HG03045 (cell line): Measurements from ENCODE around the gene SLC7A4.
"Not testable (repeated sequence)": the region's sequence is repeated elsewhere in the genome, so short reads cannot be mapped to it uniquely, and the experiment has no call there.

ENCODE experiments used
- ATAC-seq: cut with Tn5 transposase; IDR thresholded peaks from one replicate; pipeline ENCODE4 v1.9.1; 2021; ENCODE audit warnings: mild to moderate bottlenecking, moderate library complexity; ENCODE audit not compliant: unreplicated experiment

The SLC7A4 gene

GRCh38 chr22:21064917-21065864 lies 32.8 kb upstream of the SLC7A4 start:
- no peak for ATAC-seq

GRCh38 chr22:21064425-21064824 lies 32.1 kb upstream of the SLC7A4 start:
- not testable (repeated sequence) for ATAC-seq

DNA sequence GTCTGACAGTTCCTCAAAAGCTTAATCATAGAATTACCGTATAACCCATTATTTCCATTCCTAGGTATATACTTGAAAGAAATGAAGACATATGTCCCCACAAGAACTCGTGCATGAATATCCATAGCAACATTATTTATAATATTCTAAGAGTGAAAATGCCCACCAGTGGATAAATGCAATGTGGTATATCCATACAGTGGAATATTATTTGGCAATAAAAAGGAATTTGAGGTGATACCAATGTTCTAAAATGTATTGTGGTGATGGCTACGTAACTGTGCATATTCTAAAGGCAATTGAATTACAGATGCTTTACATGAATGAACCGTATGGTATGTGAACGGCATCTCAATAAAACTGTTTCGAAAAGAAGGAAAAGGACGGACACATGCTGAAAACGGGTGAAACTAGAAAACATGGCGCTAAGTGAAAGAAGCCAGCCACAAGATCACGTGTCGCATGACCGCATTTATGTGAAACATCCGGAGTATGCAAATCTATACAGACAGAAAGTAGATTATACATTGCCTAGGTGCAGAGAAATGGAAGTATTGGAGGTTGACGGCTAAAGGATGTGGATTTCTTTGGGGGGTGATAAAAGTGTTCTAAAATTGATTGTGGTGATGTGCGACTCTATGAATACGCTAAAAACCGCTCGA lies 29.4 kb upstream of the SLC7A4 start:
- ATAC-seq, result not testable (repeated sequence)

DNA sequence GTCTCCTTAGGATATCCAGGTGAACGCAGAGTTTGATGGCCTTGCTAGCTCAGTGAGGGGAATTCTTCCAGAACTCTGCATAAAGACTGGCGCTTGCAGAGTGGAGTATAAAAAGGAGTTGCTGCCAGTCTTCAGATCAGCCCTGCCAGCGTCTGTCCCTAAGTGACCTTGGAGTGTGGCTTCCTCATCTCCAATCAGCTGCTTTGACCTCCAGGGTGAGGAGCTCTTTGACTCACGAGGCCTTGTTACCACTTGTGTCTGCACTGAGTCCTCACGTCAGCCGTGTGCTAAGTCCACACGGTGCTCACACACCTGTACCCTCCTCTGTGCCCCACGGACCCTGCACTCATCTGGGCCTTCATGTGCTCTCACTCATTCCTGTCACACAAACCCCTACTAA lies 28.0 kb upstream of the SLC7A4 start:
- not testable (repeated sequence) for ATAC-seq

GRCh38 chr22:21055880-21056319 lies 23.5 kb upstream of the SLC7A4 start:
- ATAC-seq, result no peak

DNA sequence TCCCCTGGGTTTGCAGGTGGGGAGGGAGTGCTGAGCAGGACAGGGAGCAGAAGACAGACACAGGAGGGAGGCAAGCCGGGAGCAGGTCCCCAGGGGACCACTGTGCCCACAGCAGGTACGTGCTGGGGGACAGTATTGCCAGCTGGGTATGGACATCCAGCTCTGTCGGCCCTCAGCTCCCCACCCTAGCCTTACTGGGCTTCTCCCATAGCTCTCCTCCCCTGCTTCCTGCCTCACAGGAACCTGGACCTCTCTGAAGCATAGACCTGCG lies 23.1 kb upstream of the SLC7A4 start:
- no peak for ATAC-seq

- ATAC-seq, result no peak
These were observed 22.6 kb upstream of the SLC7A4 start for GRCh38 chr22:21054714-21055563.

DNA sequence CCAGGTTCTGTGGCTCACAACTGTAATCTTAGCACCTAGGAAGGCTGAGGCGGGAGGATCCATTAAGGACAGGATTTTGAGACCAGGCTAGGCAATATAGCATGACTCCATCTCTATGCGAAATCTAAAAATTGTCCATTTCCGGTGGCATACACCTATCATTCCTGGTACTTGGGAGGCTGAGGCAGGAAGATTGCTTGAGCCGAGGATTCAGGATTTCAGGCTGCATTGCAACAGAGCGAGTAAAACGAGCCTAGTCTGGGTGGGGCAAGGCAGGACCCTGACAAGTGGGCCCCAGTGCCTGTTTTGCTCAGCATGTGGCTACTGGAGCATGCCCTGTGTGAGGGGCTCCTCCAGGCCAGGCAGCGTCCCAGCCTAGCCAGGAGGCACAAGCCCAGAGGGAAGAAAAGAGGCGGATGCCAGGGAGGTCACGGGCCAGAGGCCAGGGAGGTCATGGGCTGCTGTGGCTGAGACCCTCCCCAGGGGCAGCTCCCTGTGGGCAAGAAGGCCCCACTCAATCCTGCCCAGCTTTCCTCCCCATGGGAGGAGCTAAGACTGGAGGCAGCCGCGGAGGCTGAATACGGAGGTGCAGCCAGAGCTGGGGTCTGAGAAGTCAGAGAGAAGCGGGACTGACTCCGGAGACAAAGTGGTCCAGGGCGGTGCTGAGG lies 21.8 kb upstream of the SLC7A4 start:
- no peak for ATAC-seq

- no peak for ATAC-seq
These were observed 20.5 kb upstream of the SLC7A4 start for GRCh38 chr22:21052715-21053459.

DNA sequence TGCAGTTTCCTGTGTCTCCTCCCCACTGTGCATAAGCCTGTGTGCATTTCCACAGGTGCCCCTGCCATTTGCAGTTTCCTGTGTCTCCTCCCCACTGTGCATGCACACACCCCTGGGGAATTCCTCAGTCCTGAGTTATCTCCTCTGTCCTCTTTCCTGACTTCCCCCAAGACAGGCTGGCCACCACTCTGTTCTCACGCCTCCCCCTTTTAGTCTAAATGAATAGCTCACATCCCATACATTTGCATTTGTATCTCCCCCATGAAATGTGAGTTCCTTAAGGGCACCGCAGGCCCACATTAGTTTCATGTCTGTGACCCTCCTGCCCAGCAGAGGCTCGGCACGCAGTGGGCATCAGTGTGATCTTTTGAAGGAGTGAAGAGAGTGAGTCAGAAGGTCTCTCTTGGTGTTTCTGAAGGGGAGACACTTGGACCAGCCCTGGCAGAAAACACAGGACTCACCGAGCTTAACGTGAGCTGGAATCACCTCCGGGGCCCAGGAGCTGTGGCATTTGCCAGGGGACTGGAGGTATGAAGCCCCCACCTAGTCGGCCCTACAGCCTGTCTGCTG lies 19.6 kb upstream of the SLC7A4 start:
- ATAC-seq, result no peak

DNA sequence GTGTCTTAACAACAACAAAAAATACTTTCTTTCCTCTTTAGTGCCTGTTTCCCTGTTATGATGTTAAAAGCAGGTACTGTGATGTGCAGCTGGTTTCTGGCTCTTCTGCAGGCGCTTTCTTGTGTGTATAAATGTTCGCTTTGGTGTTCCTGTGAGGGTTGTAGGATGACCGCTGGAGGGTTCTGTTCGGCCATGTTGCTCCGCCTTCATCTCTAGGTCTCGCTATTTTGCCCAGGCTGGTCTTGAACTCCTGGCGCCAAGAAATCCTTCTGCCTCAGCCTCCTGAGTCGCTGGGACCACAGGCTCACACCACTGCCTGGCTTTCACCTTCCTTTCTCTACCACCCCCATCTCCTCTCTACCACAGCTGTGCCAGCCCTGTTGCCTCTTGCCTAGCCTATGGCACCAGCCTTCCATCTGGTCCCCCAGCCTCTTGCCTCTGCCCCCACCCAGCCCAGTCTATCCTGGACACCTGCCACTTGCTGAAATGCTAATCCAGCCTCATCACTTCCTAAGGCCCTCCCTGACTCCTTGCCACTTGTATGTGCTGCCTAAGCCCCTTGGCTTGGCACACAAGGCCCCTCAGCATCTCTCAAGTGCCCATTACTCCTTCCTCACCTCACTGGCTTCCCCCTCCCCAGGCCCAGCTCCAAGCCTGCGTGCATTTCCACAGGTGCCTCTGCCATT lies 18.9 kb upstream of the SLC7A4 start:
- ATAC-seq, result no peak

DNA sequence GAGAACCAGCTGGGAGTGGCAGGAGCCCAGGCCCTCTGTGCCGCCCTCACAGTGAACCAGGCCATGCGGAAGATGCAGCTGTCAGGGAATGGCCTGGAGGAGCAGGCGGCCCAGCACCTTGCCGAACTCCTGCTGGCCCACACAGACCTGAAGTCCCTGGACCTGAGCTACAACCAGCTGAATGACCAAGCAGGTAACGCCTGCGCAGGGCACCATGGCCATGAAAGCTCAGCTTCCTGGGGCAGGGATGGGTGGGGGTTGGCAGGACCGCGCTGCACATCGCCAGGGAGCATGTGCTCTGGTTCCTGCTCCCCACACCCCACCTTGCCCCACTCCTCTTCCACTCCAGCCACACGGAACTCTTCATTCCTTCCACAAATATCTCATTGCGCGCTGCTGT lies 16.6 kb upstream of the SLC7A4 start:
- ATAC-seq, result not testable (repeated sequence)

DNA sequence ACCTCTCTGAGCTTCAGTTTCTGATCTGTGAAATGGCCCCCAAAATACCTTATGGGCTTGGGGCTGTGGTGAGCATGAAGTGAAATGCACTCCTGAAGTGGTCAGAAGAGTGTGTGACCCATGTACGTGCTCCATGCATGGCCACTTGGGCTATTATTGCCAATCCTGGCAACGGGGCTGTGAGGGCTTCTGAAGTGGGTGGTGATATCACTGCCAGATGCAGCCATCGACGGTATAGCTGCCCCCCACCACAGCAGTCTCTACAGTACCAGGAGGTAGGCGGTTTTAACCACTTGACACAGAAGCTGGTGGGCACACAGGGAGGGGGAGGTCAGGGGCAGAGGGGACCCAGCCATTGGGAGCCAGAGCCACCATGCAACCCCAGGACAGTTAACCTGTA lies 16.1 kb upstream of the SLC7A4 start:
- not testable (repeated sequence) for ATAC-seq

DNA sequence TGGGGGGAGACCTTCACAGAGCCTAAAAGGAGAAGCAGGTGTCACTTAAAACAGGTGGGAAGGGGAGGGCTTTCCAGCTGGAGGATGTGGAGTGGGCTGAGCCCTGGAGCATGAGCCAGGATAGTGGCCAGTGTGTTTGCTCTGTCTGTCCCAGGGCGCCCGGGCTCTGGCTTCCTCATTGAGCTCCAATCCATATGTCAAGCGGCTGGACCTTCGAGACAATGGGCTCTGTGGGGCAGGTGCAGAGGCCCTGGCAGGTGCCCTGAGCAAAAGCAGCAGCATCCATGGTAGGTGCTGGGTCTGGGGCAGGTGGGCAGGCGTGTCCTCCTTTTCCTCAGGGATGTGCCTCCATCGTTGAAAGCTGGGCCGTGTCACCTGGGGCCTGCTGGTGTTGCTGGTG lies 15.4 kb upstream of the SLC7A4 start:
- ATAC-seq, result no peak

DNA sequence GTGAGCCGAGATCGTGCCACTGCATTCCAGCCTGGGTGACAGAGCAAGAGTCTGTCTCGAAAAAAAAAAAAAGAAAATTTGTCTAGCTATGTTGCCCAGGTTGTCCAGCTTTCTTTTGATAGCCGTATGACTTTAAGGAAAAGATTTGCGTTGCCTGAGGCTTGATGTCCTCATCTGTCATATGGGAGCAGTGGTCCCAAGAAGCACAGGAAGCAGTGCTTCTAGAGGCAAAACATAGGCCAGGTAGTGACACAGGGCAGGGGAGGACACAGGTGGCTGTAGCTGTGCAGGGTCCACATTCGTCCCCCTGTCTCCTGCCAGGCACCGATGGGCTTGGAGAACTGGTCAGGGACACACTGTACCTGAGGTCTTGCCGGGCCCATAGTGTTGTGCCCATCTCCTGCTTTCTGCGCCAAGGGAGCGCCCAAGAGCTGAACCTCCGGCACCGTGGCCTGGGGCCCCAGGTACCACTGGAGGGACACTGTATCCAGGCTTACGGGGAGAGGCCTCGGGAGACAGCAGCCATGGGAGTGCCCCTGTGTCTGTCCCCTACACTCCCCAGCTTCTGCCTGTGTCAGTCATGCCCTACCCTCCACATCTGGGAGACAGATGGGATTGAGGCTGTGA lies 14.8 kb upstream of the SLC7A4 start:
- no peak for ATAC-seq

- peak; percentile 68 for ATAC-seq
These were observed 13.4 kb upstream of the SLC7A4 start, which contains the start of gene LRRC74B for GRCh38 chr22:21045585-21046294. Gene LRRC74B, plus strand, starts transcription at chr22:21045946. Its CDS starts 41 bp downstream, at chr22:21045987.

GRCh38 chr22:21044931-21045584 lies 12.7 kb upstream of the SLC7A4 start:
- no peak for ATAC-seq
